Mesothelial cell of epicardium (in vitro differentiated cells): ENCODE results near the gene KRR1. TPM values are rescaled to one million over a fixed set of nuclear protein-coding genes. Genes with fewer than 3 reads are reported as not detected.
"Not testable (repeated sequence)": the region's sequence is repeated elsewhere in the genome, so short reads cannot be mapped to it uniquely, and the experiment has no call there.

ENCODE experiments used
- DNase-seq, 2 experiments: peaks; one replicate each; pipeline ENCODE4 v3.0.0; 2021; ENCODE audit warnings: low spot score in 2 of 2; ENCODE audit not compliant: unreplicated experiment in 2 of 2
- H3K27ac Mint-ChIP-seq: 2 replicates; pipeline ENCODE4 v1.8.0; 2021; ENCODE audit warnings: mixed read lengths
- H3K27me3 Mint-ChIP-seq: 2 replicates; pipeline ENCODE4 v1.8.0; 2021; ENCODE audit warnings: low read depth, mixed read lengths
- H3K36me3 Mint-ChIP-seq: 2 replicates; pipeline ENCODE4 v1.8.0; 2021; ENCODE audit warnings: mixed read lengths
- H3K4me1 Mint-ChIP-seq: 2 replicates; pipeline ENCODE4 v1.8.0; 2021; ENCODE audit warnings: mixed read lengths
- H3K4me3 Mint-ChIP-seq: 2 replicates; pipeline ENCODE4 v1.8.0; 2021; ENCODE audit warnings: mild to moderate bottlenecking, moderate library complexity, mixed read lengths
- H3K9me3 Mint-ChIP-seq: 2 replicates; pipeline ENCODE4 v1.8.0; 2021; ENCODE audit warnings: mixed read lengths
- total RNA-seq: library from RNA; stranded (reverse); gene quantifications from 3 replicates; pipeline ENCODE4 v1.2.1, GENCODE V29; 2021
- TF ChIP-seq, protein P1 (sequence below): fragments of 200-600 bp; sonication (generic); IDR thresholded peaks from one replicate; pipeline ENCODE4 v1.5.0; 2021; ENCODE audit warnings: antibody characterized with exemption; ENCODE audit not compliant: unreplicated experiment

KRR1 gene
- total RNA-seq, 1 donor from 2014 or later: 63.9 TPM

GRCh38 chr12:75452675-75453330, 58.6 kb downstream of the KRR1 start:
- peaks cover 2% of the 10 kb centered on the region for H3K36me3 Mint-ChIP-seq
- H3K27me3 Mint-ChIP-seq: no peaks in the 10 kb centered on the region
- no peak overlapping the region for H3K27ac Mint-ChIP-seq
- H3K4me1 Mint-ChIP-seq: peaks cover 26% of the 10 kb centered on the region
- H3K4me3 Mint-ChIP-seq: no peak overlapping the region
- no peak for DNase-seq
- TF ChIP-seq, protein P1, sequence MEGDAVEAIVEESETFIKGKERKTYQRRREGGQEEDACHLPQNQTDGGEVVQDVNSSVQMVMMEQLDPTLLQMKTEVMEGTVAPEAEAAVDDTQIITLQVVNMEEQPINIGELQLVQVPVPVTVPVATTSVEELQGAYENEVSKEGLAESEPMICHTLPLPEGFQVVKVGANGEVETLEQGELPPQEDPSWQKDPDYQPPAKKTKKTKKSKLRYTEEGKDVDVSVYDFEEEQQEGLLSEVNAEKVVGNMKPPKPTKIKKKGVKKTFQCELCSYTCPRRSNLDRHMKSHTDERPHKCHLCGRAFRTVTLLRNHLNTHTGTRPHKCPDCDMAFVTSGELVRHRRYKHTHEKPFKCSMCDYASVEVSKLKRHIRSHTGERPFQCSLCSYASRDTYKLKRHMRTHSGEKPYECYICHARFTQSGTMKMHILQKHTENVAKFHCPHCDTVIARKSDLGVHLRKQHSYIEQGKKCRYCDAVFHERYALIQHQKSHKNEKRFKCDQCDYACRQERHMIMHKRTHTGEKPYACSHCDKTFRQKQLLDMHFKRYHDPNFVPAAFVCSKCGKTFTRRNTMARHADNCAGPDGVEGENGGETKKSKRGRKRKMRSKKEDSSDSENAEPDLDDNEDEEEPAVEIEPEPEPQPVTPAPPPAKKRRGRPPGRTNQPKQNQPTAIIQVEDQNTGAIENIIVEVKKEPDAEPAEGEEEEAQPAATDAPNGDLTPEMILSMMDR: no peak
- H3K9me3 Mint-ChIP-seq: peaks cover 20% of the 10 kb centered on the region

- Mint-ChIP-seq H3K4me1 (peaks cover 31% of the 10 kb centered on the region), H3K4me3 (no peak overlapping the region), H3K27ac (no peak overlapping the region), H3K36me3 (no peaks in the 10 kb centered on the region), H3K27me3 (no peaks in the 10 kb centered on the region), H3K9me3 (peaks cover 8% of the 10 kb centered on the region)
- TF ChIP-seq, protein P1: no peak
- no peak for DNase-seq
Observed at GRCh38 chr12:75447691-75448393, 63.6 kb downstream of the KRR1 start.

GRCh38 chr12:75446857-75447256, 64.6 kb downstream of the KRR1 start:
- Mint-ChIP-seq H3K4me1 (peaks cover 27% of the 10 kb centered on the region), H3K9me3 (peaks cover 7% of the 10 kb centered on the region), H3K27ac (no peak overlapping the region), H3K4me3 (no peak overlapping the region), H3K27me3 (no peaks in the 10 kb centered on the region), H3K36me3 (no peaks in the 10 kb centered on the region)
- no peak for DNase-seq
- TF ChIP-seq, protein P1: no peak

DNA sequence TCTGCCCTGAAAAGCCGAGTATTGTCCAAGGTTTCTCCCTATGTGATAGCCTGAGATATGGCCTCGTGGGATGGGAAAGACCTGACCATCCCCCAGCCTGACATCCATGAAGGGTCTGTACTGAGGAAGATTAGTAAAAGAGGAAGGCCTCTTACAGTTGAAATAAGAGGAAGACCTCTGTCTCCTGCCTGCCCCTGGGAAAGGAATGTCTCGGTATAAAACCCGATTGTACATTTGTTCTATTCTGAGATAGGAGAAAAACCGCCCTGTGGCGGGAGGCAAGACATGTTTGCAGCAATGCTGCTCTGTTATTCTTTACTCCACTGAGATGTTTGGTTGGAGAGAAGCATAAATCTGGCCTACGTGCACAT, 66.3 kb downstream of the KRR1 start:
- H3K4me3 Mint-ChIP-seq, H3K27ac Mint-ChIP-seq, DNase-seq, H3K27me3 Mint-ChIP-seq, H3K36me3 Mint-ChIP-seq: not testable (repeated sequence)
- peaks cover 16% of the 10 kb centered on the region for H3K4me1 Mint-ChIP-seq
- H3K9me3 Mint-ChIP-seq: peaks cover 10% of the 10 kb centered on the region

- H3K4me1 Mint-ChIP-seq: peaks cover 14% of the 10 kb centered on the region
- H3K27me3 Mint-ChIP-seq: no peaks in the 10 kb centered on the region
- TF ChIP-seq, protein P1: no peak
- no peak overlapping the region for H3K4me3 Mint-ChIP-seq
- no peak overlapping the region for H3K27ac Mint-ChIP-seq
- H3K9me3 Mint-ChIP-seq: peaks cover 14% of the 10 kb centered on the region
- no peaks in the 10 kb centered on the region for H3K36me3 Mint-ChIP-seq
- no peak for DNase-seq
Observed at GRCh38 chr12:75444429-75445136, 66.8 kb downstream of the KRR1 start.

GRCh38 chr12:75443709-75444108, 67.7 kb downstream of the KRR1 start:
- TF ChIP-seq, protein P1: no peak
- no peaks in the 10 kb centered on the region for H3K27me3 Mint-ChIP-seq
- peaks cover 22% of the 10 kb centered on the region for H3K9me3 Mint-ChIP-seq
- no peak for DNase-seq
- H3K4me3 Mint-ChIP-seq: no peak overlapping the region
- no peaks in the 10 kb centered on the region for H3K36me3 Mint-ChIP-seq
- peaks cover 12% of the 10 kb centered on the region for H3K4me1 Mint-ChIP-seq
- H3K27ac Mint-ChIP-seq: no peak overlapping the region

DNA sequence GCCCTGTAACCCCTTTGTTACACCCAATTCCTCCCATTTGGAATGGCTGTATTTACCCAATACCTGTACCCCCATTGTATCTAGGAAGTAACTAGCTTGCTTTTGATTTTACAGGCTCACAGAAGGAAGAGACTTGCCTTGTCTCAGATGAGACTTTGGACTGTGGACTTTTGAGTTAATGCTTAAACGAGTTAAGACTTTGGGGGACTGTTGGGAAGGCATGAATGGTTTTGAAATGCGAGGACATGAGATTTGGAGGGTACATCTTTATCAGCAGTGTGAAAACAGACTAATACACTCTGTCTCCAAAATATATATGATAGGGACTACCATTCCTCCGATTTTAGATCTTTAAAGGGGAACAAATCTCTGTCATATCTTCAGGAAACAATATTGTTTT, 69.0 kb downstream of the KRR1 start:
- peaks cover 27% of the 10 kb centered on the region for H3K9me3 Mint-ChIP-seq
- not testable (repeated sequence) for H3K27me3 Mint-ChIP-seq, H3K36me3 Mint-ChIP-seq, H3K4me3 Mint-ChIP-seq, H3K27ac Mint-ChIP-seq, H3K4me1 Mint-ChIP-seq, DNase-seq

GRCh38 chr12:75441687-75442449, 69.5 kb downstream of the KRR1 start:
- not testable (repeated sequence) for H3K27me3 Mint-ChIP-seq, H3K36me3 Mint-ChIP-seq, DNase-seq, H3K4me3 Mint-ChIP-seq, H3K4me1 Mint-ChIP-seq, H3K27ac Mint-ChIP-seq
- peaks cover 31% of the 10 kb centered on the region for H3K9me3 Mint-ChIP-seq
